Smooth muscle cell of the coronary artery (primary cell): ENCODE results near the gene EDN3. TPM values are rescaled to one million over a fixed set of nuclear protein-coding genes. Genes with fewer than 3 reads are reported as not detected.

Source experiments
- total RNA-seq: library from RNA; depleted of rRNA; stranded (reverse); fragments of >200 nt; gene quantifications from 2 replicates; pipeline ENCODE4 v1.2.3, GENCODE V29; 2014; ENCODE audit warnings: low replicate concordance

The EDN3 gene, protein sequence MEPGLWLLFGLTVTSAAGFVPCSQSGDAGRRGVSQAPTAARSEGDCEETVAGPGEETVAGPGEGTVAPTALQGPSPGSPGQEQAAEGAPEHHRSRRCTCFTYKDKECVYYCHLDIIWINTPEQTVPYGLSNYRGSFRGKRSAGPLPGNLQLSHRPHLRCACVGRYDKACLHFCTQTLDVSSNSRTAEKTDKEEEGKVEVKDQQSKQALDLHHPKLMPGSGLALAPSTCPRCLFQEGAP
- total RNA-seq = not detected in 2 replicates

DNA sequence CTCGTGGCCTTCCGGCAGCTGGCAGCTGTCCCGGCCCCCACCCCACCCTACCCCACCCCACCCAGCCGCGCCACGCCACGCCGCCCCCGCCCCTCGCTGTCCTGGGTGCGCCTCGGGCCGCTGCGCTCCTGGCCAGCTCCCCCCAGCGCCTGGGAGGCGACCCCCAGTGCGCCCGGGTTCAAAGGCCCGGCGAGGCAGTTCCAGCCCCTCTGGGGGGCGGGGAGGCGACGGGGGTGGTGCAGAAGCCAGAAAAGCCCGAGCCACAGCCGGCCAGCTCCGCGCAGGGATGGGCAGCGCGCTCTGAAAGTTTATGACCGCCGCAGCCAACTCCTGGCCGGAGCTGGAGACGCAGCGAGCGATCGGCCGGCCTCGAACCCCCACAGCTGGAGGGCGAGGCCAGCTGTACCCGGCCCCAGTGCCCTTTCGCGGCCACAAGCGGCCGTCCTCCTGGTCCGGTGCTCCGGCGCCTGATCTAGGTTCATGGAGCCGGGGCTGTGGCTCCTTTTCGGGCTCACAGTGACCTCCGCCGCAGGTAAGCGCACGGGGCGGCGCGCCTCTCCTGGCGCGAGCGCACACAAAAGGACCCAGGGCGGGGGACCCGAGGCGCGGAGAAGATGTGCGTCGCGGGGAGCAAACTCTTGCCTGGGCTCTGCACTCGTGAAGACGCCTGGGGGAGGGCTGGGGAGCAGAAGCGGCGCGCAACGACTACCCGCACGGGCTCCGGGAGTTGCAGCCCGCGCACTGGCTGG lies at the start of gene EDN3:
TSS of gene EDN3 (plus strand) at position 279 of the 749 bp plus-strand sequence. CDS start at position 481, 202 bp downstream.

Other genes starting within 250 kb of the EDN3 start
- not detected in 2 replicates for gene ZNF831, start 136.8 kb upstream of the EDN3 start, total RNA-seq